ENCODE data around the gene CTTNBP2.

CTTNBP2 gene

DNA sequence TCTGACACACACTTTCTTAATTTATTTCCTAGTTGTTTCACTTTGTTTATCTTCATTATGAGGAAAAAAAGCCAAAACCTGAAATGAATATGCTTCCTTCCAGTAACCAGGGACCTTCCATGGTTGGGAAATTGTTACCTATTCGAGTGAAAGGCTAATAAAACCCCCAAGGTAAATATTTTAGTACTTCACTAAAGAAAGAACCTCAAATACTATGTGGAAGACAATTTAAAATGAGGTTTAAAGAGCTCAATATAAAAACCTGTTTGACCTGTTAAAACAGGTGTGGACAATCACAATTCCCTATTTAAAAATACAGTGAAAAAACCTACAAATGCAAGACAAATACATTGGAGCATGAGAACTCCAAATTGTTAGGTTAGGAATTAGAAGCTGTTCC, 200.8 kb downstream of the CTTNBP2 start:
- TF ChIP-seq, protein P1, sequence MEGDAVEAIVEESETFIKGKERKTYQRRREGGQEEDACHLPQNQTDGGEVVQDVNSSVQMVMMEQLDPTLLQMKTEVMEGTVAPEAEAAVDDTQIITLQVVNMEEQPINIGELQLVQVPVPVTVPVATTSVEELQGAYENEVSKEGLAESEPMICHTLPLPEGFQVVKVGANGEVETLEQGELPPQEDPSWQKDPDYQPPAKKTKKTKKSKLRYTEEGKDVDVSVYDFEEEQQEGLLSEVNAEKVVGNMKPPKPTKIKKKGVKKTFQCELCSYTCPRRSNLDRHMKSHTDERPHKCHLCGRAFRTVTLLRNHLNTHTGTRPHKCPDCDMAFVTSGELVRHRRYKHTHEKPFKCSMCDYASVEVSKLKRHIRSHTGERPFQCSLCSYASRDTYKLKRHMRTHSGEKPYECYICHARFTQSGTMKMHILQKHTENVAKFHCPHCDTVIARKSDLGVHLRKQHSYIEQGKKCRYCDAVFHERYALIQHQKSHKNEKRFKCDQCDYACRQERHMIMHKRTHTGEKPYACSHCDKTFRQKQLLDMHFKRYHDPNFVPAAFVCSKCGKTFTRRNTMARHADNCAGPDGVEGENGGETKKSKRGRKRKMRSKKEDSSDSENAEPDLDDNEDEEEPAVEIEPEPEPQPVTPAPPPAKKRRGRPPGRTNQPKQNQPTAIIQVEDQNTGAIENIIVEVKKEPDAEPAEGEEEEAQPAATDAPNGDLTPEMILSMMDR (IDR thresholded peaks at IDR 0.05) = no peak

DNA sequence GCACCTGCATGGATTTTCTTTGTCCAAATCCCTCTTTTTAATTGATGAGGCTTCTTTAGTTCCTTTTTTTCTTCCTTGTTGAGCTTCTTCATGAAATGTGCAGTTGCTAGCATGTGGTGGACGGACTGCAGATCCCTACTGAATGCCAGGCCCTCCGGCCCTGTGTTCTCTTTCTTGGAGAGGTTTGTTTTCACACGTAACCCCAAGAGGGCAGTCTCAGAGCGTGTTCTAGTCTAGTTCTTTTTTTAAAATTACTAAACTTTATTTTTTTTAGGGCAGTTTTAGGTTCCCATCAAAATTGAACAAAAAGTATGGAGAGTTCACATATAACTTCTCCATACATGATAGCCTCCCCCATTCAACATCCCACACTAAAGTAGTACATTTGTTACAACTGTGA, 203.4 kb downstream of the CTTNBP2 start:
- TF ChIP-seq, protein P1 (IDR thresholded peaks at IDR 0.05) = no peak

DNA sequence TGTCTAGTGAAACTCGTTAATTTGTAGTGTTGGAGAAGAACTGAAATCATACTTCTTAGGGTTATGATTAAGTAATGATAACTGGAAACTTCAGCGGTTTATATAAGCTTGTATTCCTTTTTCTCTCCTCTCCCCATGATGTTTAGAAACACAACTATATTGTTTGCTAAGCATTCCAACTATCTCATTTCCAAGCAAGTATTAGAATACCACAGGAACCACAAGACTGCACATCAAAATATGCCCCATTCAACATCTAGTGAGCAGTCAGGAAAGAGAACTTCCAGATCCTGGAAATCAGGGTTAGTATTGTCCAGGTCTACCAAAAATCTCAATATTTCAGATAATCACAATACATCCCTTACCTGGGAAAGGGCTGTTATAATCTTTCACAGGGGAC, 205.8 kb downstream of the CTTNBP2 start:
- TF ChIP-seq, protein P1 (IDR thresholded peaks at IDR 0.05) = no peak

DNA sequence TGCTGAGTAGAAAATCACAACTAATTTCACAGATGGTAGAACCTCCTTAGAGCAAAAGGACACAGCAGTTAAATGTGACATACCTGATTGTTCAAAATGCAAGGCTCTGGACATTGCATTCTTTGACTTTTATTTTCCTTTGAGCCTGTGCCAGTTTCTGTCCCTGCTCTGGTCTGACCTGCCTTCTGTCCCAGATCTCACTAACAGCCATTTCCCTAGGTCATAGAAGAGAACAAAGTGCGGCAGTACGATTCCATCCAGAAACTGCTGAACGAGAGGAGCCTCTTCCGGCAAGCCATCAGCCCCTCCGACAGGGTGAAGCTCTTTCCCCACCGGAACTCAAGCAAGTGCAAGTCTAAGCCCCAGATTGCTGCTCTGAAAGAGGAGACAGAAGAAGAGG, 206.6 kb downstream of the CTTNBP2 start:
- TF ChIP-seq, protein P1 (IDR thresholded peaks at IDR 0.05) = no peak

DNA sequence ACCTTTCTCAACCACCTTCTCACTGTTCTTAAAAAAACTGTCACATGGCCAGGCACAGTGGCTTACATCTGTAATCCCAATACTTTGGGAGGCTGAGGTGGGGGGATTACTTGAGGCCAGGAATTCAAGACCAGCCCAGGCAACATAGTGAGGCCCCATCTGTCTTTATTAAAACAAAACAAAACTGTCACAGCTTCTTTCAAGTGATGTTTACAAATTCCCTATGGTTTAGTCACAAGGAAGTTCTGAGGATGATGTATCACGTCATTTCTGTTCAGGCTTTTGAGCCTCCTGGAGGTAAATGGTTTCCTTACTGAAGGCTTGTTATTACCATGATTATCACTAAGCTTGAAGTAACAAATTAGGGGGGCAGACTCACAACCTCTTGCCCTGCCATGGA, 207.2 kb downstream of the CTTNBP2 start:
- TF ChIP-seq, protein P1 (IDR thresholded peaks at IDR 0.05) = no peak

DNA sequence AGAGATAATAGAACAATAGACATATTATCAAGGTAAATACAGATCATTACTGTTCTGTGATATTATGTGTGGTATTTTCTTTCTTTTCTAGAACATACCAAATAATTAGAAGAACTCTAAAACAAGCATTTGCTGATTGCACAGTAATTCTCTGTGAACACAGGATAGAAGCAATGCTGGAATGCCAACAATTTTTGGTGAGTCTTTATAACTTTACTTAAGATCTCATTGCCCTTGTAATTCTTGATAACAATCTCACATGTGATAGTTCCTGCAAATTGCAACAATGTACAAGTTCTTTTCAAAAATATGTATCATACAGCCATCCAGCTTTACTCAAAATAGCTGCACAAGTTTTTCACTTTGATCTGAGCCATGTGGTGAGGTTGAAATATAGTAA, 207.9 kb downstream of the CTTNBP2 start:
- TF ChIP-seq, protein P1 (IDR thresholded peaks at IDR 0.05) = no peak

DNA sequence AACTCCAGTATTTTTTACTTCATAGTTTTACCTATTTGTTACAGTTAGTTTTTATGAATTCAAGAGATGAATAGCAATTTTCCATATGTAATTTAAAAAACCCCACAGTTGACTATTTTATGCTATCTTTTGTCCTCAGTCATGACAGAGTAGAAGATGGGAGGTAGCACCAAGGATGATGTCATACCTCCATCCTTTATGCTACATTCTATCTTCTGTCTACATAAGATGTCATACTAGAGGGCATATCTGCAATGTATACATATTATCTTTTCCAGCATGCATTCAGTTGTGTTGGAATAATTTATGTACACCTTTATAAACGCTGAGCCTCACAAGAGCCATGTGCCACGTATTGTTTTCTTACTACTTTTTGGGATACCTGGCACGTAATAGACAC, 209.2 kb downstream of the CTTNBP2 start:
- TF ChIP-seq, protein P1 (IDR thresholded peaks at IDR 0.05) = no peak

DNA sequence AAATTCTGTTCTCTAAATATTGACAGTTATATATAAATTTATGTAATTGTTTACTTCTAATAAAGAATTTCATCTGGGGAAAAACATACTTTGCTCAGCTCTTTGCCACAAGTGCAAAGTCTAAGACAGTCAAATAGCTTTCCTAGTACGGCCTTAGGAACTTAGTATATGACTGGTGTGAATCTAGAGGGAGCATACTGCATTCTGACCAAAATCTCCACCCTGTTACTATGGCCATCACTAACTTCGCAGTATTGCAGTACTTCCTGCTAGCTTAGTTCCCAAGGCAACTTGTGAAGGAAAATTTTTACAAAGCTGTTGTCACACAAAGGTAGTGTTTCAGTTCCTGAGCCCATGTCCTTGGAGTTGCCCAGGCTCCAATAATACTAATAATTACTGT, 211.9 kb downstream of the CTTNBP2 start:
- TF ChIP-seq, protein P1 (IDR thresholded peaks at IDR 0.05) = no peak
